ENCODE results near the gene MOV10.

GRCh38 chr1:112721966-112722524, 47.6 kb downstream of the MOV10 start:
- TF ChIP-seq CTCF (IDR thresholded peaks at IDR 0.05) (no peak), POLR2AphosphoS5 (IDR thresholded peaks at IDR 0.05) (no peak)
